H9 (cell line): ENCODE results near the gene TMEM239. TPM values are rescaled to one million over a fixed set of nuclear protein-coding genes. Genes with fewer than 3 reads are reported as not detected.

Source experiments
- DNase-seq: peaks from one replicate; pipeline ENCODE4 v3.0.0-alpha.2; 2017
- H2AFZ ChIP-seq: one replicate; pipeline ENCODE4 v1.6.1; 2013; ENCODE audit warnings: mild to moderate bottlenecking, low read length, control low read depth, moderate library complexity
- H2AK5ac ChIP-seq: 2 replicates; pipeline ENCODE4 v1.6.1; 2013; ENCODE audit warnings: low read length, control low read depth, mixed read lengths; ENCODE audit not compliant: insufficient read length
- H2BK120ac ChIP-seq: one replicate; pipeline ENCODE4 v1.6.1; 2013; ENCODE audit warnings: low read depth, mild to moderate bottlenecking, low read length, control low read depth, inconsistent platforms; ENCODE audit not compliant: poor library complexity, severe bottlenecking
- H2BK12ac ChIP-seq: 2 replicates; pipeline ENCODE4 v1.6.1; 2013; ENCODE audit warnings: low read length, control low read depth, mixed read lengths, low read depth; ENCODE audit not compliant: insufficient read length
- H2BK15ac ChIP-seq: 2 replicates; pipeline ENCODE4 v1.6.1; 2013; ENCODE audit warnings: low read depth, low read length, control low read depth
- H2BK20ac ChIP-seq: one replicate; pipeline ENCODE4 v1.6.1; 2013; ENCODE audit warnings: low read depth, mild to moderate bottlenecking, low read length, control low read depth, inconsistent platforms; ENCODE audit not compliant: poor library complexity, severe bottlenecking
- H2BK5ac ChIP-seq: 2 replicates; pipeline ENCODE4 v1.6.1; 2013; ENCODE audit warnings: low read length, control low read depth, mixed read lengths; ENCODE audit not compliant: insufficient read length
- H3K14ac ChIP-seq: 2 replicates; pipeline ENCODE4 v1.6.1; 2013; ENCODE audit warnings: low read length, control low read depth; ENCODE audit not compliant: insufficient read depth
- H3K18ac ChIP-seq: 2 replicates; pipeline ENCODE4 v1.6.1; 2013; ENCODE audit warnings: low read depth, mild to moderate bottlenecking, mixed read lengths, low read length, control low read depth; ENCODE audit not compliant: insufficient read length
- H3K23ac ChIP-seq: 2 replicates; pipeline ENCODE4 v1.6.1; 2013; ENCODE audit warnings: low read length, control low read depth, mixed read lengths, low read depth; ENCODE audit not compliant: insufficient read length
- H3K23me2 ChIP-seq: 2 replicates; pipeline ENCODE4 v1.6.1; 2013; ENCODE audit warnings: low read depth, mild to moderate bottlenecking, mixed read lengths, low read length, control low read depth; ENCODE audit not compliant: insufficient read length, poor library complexity, severe bottlenecking
- H3K27ac ChIP-seq: 2 replicates; pipeline ENCODE4 v1.5.1; 2013; ENCODE audit warnings: low read length, control low read depth, mixed read lengths, low read depth; ENCODE audit not compliant: insufficient read length
- H3K27me3 ChIP-seq: 2 replicates; pipeline ENCODE4 v1.6.1; 2013; ENCODE audit warnings: low read length, control low read depth, inconsistent platforms; ENCODE audit not compliant: insufficient read depth
- H3K4ac ChIP-seq: 2 replicates; pipeline ENCODE4 v1.6.1; 2013; ENCODE audit warnings: low read depth, mild to moderate bottlenecking, control low read depth, inconsistent platforms, low read length, moderate library complexity
- H3K4me1 ChIP-seq: 2 replicates; pipeline ENCODE4 v1.6.1; 2013; ENCODE audit warnings: low read length, control low read depth, inconsistent platforms; ENCODE audit not compliant: insufficient read depth
- H3K4me2 ChIP-seq: 2 replicates; pipeline ENCODE4 v1.6.1; 2013; ENCODE audit warnings: low read length, control low read depth, mixed read lengths; ENCODE audit not compliant: insufficient read length, insufficient read depth
- H3K56ac ChIP-seq: 2 replicates; pipeline ENCODE4 v1.6.1; 2013; ENCODE audit warnings: low read depth, mild to moderate bottlenecking, mixed read lengths, low read length, control low read depth; ENCODE audit not compliant: insufficient read length
- H3K79me1 ChIP-seq: 2 replicates; pipeline ENCODE4 v1.6.1; 2013; ENCODE audit warnings: low read depth, mild to moderate bottlenecking, moderate library complexity, low read length, control low read depth, inconsistent platforms; ENCODE audit not compliant: insufficient read depth, poor library complexity, severe bottlenecking
- H3K79me2 ChIP-seq: 2 replicates; pipeline ENCODE4 v1.6.1; 2013; ENCODE audit warnings: low read length, control low read depth, inconsistent platforms; ENCODE audit not compliant: insufficient read depth
- H3K9ac ChIP-seq: 2 replicates; pipeline ENCODE4 v1.6.1; 2013; ENCODE audit warnings: low read length, control low read depth, mixed read lengths; ENCODE audit not compliant: insufficient read length; ENCODE audit errors: extremely low read depth
- H3K9me3 ChIP-seq: one replicate; pipeline ENCODE4 v1.6.1; 2013; ENCODE audit warnings: low read depth, low read length, inconsistent platforms; ENCODE audit not compliant: control insufficient read depth
- H3T11ph ChIP-seq: one replicate; pipeline ENCODE4 v1.6.1; 2013; ENCODE audit warnings: mild to moderate bottlenecking, low read length, control low read depth, inconsistent platforms
- H4K20me1 ChIP-seq: one replicate; pipeline ENCODE4 v1.6.1; 2013; ENCODE audit not compliant: control insufficient read depth, insufficient read length, insufficient read depth
- H4K5ac ChIP-seq: 2 replicates; pipeline ENCODE4 v1.6.1; 2013; ENCODE audit warnings: low read depth, mild to moderate bottlenecking, mixed read lengths, low read length, control low read depth; ENCODE audit not compliant: insufficient read length
- H4K8ac ChIP-seq: replicated peaks from 2 replicates; pipeline ENCODE4 v1.6.1; 2013; ENCODE audit warnings: low read length, control low read depth, mixed read lengths, low read depth; ENCODE audit not compliant: insufficient read length
- H4K91ac ChIP-seq: 2 replicates; pipeline ENCODE4 v1.6.1; 2013; ENCODE audit warnings: low read depth, mild to moderate bottlenecking, moderate library complexity, mixed read lengths, low read length, control low read depth; ENCODE audit not compliant: insufficient read length
- H3K27ac Mint-ChIP-seq, 3 experiments: 2 replicates in 2 of 3; 3 replicates in 1 of 3; pipeline ENCODE4 v1.8.0; 2020 to 2021; ENCODE audit warnings: mixed read lengths in 3 of 3, mild to moderate bottlenecking in 1 of 3, moderate library complexity in 1 of 3
- H3K27me3 Mint-ChIP-seq: 2 replicates; pipeline ENCODE4 v1.8.0; 2021; ENCODE audit warnings: low read depth, mild to moderate bottlenecking, moderate library complexity, mixed read lengths
- H3K36me3 Mint-ChIP-seq, 3 experiments: 2 replicates in 2 of 3; 3 replicates in 1 of 3; pipeline ENCODE4 v1.8.0; 2020 to 2021; ENCODE audit warnings: low read depth in 3 of 3, mixed read lengths in 3 of 3; ENCODE audit not compliant: insufficient read depth in 1 of 3
- H3K4me1 Mint-ChIP-seq, 2 experiments: 2 replicates each; pipeline ENCODE4 v1.8.0; 2020; ENCODE audit warnings: mixed read lengths in 2 of 2
- H3K4me3 Mint-ChIP-seq, 2 experiments: 2 replicates in 1 of 2; 3 replicates in 1 of 2; pipeline ENCODE4 v1.8.0; 2020 to 2021; ENCODE audit warnings: mild to moderate bottlenecking in 2 of 2, mixed read lengths in 2 of 2, moderate library complexity in 1 of 2
- H3K9me3 Mint-ChIP-seq, 2 experiments: 2 replicates in 1 of 2; 3 replicates in 1 of 2; pipeline ENCODE4 v1.8.0; 2020; ENCODE audit warnings: mild to moderate bottlenecking in 2 of 2, mixed read lengths in 2 of 2, moderate library complexity in 1 of 2
- CTCF ChIP-seq: fragments of 200-600 bp; sonication (generic); conservative IDR thresholded peaks from 3 replicates; pipeline ENCODE4 v1.8.0; 2021; ENCODE audit warnings: antibody characterized with exemption, mild to moderate bottlenecking
- WGBS: extraction: QIAGEN DNeasy Blood & Tissue Kit; methylation state at CpG from one replicate; pipeline ENCODE4 v1.1.7; 2013; ENCODE audit warnings: missing lambda C conversion rate, low lambda C conversion rate, mixed read lengths; ENCODE audit not compliant: insufficient read length; ENCODE audit errors: extremely low coverage; 5-methylcytosine and 5-hydroxymethylcytosine counted together
- total RNA-seq: library from RNA; stranded (reverse); gene quantifications from 2 replicates; pipeline ENCODE4 v1.2.1, GENCODE V29; 2021

TMEM239 gene
- total RNA-seq, 1 experiment from 2014 or later, result not detected

GRCh38 chr20:2804852-2805688 is 11.1 kb upstream of the TMEM239 start:
- Histone ChIP-seq H4K5ac (no peak overlapping the region), H2BK20ac (no peak overlapping the region), H3K18ac (no peak overlapping the region), H3K23ac (no peak overlapping the region), H3K9ac (no peak overlapping the region), H3K4me2 (peak overlapping the region; percentile 63), H4K20me1 (no peaks in the 10 kb centered on the region), H3K56ac (no peak overlapping the region), H2BK5ac (no peak overlapping the region), H3K79me1 (no peaks in the 10 kb centered on the region), H3K23me2 (peaks cover 7% of the 10 kb centered on the region), H2BK12ac (no peak overlapping the region), H2AFZ (no peak overlapping the region), H3K4me1 (peaks cover 7% of the 10 kb centered on the region; the same call in 1 of the 2 replicates), H3K79me2 (no peaks in the 10 kb centered on the region), H3K27ac (no peak overlapping the region), H3K27me3 (peaks cover 42% of the 10 kb centered on the region), H3K14ac (no peak overlapping the region), H2BK120ac (no peak overlapping the region), H2AK5ac (no peak overlapping the region), H3T11ph (no peak overlapping the region), H4K8ac (no peak overlapping the region), H2BK15ac (no peak overlapping the region), H3K4ac (no peak overlapping the region), H3K9me3 (no peaks in the 10 kb centered on the region), H4K91ac (no peak overlapping the region)
- no CpG with 5 or more reads among the region's 49 CpGs for WGBS
- Mint-ChIP-seq H3K4me3 (peak overlapping the region in 1 of 2 experiments; percentile 28; a peak in 1 of 5 replicates), H3K27me3 (peaks cover 78% of the 10 kb centered on the region), H3K27ac (no peak overlapping the region), H3K9me3 (peaks cover 3 to 5% of the 10 kb centered on the region in 2 experiments; a peak in 3 of 5 replicates), H3K4me1 (peaks cover 22 to 32% of the 10 kb centered on the region in 2 experiments), H3K36me3 (peaks cover 0 to under 1% (median under 1%) of the 10 kb centered on the region in 3 experiments; a peak in 1 of 7 replicates)
- peak; percentile 47 for DNase-seq
- no peak for TF ChIP-seq CTCF
